ENCODE measurements around the gene GSTA1.
"Not testable (repeated sequence)": the region's sequence is repeated elsewhere in the genome, so short reads cannot be mapped to it uniquely, and the experiment has no call there.

The GSTA1 gene

DNA sequence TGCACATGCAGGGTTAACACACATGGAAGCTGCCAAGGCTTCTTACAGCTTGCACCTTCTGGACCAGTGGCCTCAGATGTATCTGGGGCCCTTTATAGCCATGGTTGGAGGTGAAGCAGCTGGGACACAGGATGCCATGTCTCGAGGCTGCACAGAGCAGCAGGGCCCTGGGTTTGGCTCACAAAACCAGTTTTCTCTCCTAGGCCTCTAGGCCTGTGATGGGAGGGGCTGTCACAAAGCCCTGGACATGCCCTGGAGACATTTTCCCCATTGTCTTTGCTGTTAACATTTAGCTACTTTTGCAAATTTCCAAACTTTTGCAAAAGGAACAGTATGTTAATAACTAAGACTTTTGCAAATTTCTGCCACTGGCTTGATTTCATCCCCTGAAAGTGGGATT lies 18.2 kb upstream of the GSTA1 start:
- no peak overlapping the region for H3K27ac Mint-ChIP-seq
- no peaks in the 10 kb centered on the region for H3K4me1 Mint-ChIP-seq
- H3K9me3 Mint-ChIP-seq, result peaks cover 4% of the 10 kb centered on the region
- peaks cover 4% of the 10 kb centered on the region for H3K27me3 Mint-ChIP-seq
- no peak overlapping the region for H3K4me3 Mint-ChIP-seq
- peaks cover 3% of the 10 kb centered on the region for H3K36me3 Mint-ChIP-seq

DNA sequence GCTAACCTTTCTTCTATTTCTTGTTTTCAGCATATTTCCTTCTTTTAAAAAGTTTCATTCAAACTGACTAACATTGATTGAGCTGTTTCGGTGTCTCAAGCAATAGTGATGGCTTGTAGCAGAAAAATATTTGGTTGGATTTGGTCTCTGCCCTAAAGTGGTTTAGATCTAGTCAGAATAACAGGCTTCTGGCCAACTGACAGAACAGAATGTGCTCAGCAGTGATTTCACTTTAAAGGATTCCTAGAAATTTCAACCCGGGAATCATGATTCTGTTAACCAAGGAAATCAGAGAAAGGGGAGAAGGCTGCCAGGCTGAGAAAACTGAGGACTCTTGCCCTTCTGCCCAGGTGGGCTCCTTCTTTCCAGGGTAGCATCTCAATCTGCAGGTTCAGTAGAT lies 16.6 kb upstream of the GSTA1 start:
- Mint-ChIP-seq H3K9me3 (peaks cover 4% of the 10 kb centered on the region), H3K27ac (no peak overlapping the region), H3K36me3 (peaks cover 3% of the 10 kb centered on the region), H3K4me3 (no peak overlapping the region), H3K4me1 (no peaks in the 10 kb centered on the region), H3K27me3 (peaks cover 2% of the 10 kb centered on the region)

- Mint-ChIP-seq H3K4me1 (no peaks in the 10 kb centered on the region), H3K27ac (no peak overlapping the region), H3K4me3 (no peak overlapping the region)
Measured at GRCh38 chr6:52815167-52816092, 11.8 kb upstream of the GSTA1 start.

GRCh38 chr6:52814545-52814944 lies 10.9 kb upstream of the GSTA1 start:
- not testable (repeated sequence) for H3K27me3 Mint-ChIP-seq, H3K9me3 Mint-ChIP-seq, H3K4me1 Mint-ChIP-seq, H3K27ac Mint-ChIP-seq, H3K36me3 Mint-ChIP-seq, H3K4me3 Mint-ChIP-seq

More at GRCh38 chr6:52815167-52816092, 11.8 kb upstream of the GSTA1 start:
- Mint-ChIP-seq H3K27me3 (no peaks in the 10 kb centered on the region), H3K9me3 (no peaks in the 10 kb centered on the region), H3K36me3 (no peaks in the 10 kb centered on the region)

DNA sequence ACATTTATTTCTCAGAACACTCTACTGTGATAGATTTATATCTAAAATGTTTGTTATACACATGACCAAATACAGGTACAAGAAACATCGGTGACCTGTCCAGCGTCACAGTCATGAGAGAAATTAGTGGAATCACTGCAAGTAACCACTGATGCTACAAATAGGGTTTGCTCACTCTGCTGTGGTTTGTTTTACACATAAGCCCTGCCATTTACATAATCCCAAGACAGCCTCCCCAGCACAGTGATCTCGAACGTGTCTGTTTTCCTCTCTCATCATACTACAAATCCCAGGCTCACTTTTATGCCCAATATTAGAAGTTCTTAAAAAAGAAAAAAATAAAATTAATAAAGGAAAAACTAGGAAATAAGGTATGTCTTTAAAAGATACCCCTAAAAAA lies 6.2 kb upstream of the GSTA1 start:
- H3K4me1 Mint-ChIP-seq, H3K27ac Mint-ChIP-seq, H3K36me3 Mint-ChIP-seq, H3K9me3 Mint-ChIP-seq, H3K27me3 Mint-ChIP-seq, H3K4me3 Mint-ChIP-seq: not testable (repeated sequence)

- Mint-ChIP-seq H3K9me3 (no peaks in the 10 kb centered on the region), H3K36me3 (no peaks in the 10 kb centered on the region), H3K27ac (no peak overlapping the region), H3K4me3 (no peak overlapping the region), H3K27me3 (peaks cover 3% of the 10 kb centered on the region), H3K4me1 (no peaks in the 10 kb centered on the region)
Measured at GRCh38 chr6:52808660-52809059, 5.0 kb upstream of the GSTA1 start.

DNA sequence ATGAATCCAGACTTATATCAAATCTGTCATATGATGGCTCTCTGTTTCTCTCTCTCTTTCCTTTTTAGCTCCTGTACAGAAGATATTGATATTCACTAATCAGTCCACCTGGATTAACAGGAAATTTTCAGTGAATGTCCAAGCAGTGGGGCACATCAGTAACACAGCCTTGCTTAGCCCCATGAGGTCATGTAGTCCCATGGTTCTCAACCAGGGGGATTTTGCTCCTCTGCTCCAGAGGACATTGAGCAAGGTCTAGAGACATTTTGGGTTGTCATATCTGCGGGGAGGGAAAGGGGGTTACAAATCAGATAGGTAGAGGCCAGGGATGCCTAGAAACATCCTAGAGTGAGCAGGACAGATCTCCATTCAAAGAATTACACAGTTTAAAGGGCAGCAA lies 810 bp downstream of the GSTA1 start:
- Mint-ChIP-seq H3K27ac (no peak overlapping the region), H3K36me3 (no peaks in the 10 kb centered on the region), H3K27me3 (peaks cover 8% of the 10 kb centered on the region)

DNA sequence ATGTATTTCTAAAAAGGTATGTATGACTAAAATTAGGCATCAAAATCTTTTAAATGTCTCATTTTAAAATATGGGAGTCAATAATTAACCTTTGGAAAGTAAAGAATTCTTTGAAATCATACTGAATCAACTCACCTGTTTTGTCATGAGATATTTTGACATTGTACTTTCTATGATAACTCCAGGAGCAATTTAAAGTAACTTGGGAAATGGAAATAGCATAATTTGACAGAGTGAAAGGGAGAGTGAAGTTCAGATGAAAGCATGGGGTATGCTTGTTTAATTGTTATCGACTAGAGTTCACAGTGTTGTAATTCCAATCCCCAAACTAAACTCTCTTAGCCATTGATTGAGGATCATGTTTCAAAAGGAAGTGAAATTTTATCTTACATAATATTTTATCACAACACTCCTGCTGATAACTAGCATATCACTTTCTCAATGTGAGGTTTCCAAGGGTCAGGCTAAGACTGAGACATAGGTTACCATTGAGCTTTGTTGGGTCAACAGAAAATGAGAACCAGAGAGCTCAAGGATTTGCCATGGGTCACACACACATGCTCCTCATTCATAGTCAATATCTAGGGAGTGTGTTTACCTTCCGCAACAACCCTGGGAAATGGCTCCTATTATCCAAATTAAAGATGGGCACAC lies 2.3 kb downstream of the GSTA1 start:
- Mint-ChIP-seq H3K27me3 (peaks cover 11% of the 10 kb centered on the region), H3K4me3 (no peak overlapping the region), H3K9me3 (no peaks in the 10 kb centered on the region), H3K4me1 (no peaks in the 10 kb centered on the region), H3K36me3 (no peaks in the 10 kb centered on the region), H3K27ac (no peak overlapping the region)

More for the DNA sequence above, 810 bp downstream of the GSTA1 start:
- H3K9me3 Mint-ChIP-seq, result no peaks in the 10 kb centered on the region
- H3K4me3 Mint-ChIP-seq, result no peak overlapping the region
- H3K4me1 Mint-ChIP-seq, result no peaks in the 10 kb centered on the region

DNA sequence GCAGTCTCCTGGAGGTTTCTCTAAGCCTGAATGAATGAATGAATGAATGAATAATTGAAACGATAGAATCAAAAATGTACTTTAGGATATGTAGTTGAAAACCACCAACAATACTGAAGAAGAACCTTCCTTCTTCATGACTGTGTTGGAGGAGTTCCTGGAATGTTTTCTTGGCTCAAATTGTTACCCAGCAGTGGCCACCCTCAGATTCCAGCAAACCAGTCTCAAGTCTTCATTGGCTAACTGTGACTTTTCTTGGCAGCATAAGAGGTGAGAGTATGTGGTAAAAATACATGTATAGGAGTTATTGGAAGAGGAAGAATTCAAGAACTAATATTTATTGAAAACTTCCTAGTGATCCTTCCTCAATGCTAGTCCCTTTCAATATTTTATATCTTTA lies 4.3 kb downstream of the GSTA1 start:
- not testable (repeated sequence) for H3K4me3 Mint-ChIP-seq, H3K36me3 Mint-ChIP-seq, H3K9me3 Mint-ChIP-seq, H3K4me1 Mint-ChIP-seq, H3K27ac Mint-ChIP-seq
- H3K27me3 Mint-ChIP-seq, result peaks cover 13% of the 10 kb centered on the region

DNA sequence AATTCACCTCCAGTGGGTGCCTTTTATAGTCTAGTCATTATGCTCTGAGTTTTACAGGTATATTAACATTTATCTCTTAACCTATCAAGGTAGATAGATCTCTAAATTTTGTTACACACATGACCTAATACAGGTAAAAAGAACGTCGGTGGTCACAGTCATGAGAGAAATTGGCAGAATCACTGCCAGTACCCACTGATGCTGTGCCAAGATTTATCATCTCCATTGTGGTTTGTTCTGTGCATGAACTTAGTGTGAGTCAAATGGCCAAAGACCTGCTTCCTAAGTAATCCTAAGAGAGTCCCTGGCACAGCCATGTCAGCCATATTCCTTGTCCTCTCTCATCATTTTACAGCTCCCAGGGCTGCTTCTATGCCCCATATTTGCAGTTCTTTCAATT lies 9.2 kb downstream of the GSTA1 start:
- H3K4me3 Mint-ChIP-seq, result not testable (repeated sequence)

GRCh38 chr6:52790861-52791260 lies 12.8 kb downstream of the GSTA1 start:
- H3K4me1 Mint-ChIP-seq, result no peaks in the 10 kb centered on the region
- H3K36me3 Mint-ChIP-seq, result no peaks in the 10 kb centered on the region
- peaks cover 4% of the 10 kb centered on the region for H3K9me3 Mint-ChIP-seq
- no peak overlapping the region for H3K27ac Mint-ChIP-seq
- H3K4me3 Mint-ChIP-seq, result no peak overlapping the region
- peaks cover 4% of the 10 kb centered on the region for H3K27me3 Mint-ChIP-seq

More for the DNA sequence above, 9.2 kb downstream of the GSTA1 start:
- not testable (repeated sequence) for H3K4me1 Mint-ChIP-seq, H3K27me3 Mint-ChIP-seq, H3K36me3 Mint-ChIP-seq, H3K27ac Mint-ChIP-seq, H3K9me3 Mint-ChIP-seq

DNA sequence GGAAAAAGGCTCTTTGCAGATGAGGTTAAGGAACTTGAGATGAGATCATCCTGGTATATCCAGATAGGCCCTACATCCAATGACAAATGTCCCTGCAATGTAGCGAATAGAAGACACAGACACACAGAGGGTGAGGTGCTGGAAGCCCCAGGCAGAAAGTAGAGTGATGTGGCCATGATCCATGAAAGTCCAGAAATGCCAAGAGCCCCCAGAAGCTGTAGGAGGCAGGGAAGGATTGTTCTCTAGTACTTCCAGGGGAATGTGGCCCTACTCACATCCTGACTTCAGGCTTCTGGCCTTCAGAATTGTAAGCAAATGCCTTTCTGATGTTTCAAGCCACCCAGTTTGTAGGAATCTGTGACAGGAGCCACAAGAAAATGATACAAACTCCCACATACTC lies 14.0 kb downstream of the GSTA1 start:
- H3K27ac Mint-ChIP-seq, H3K27me3 Mint-ChIP-seq, H3K9me3 Mint-ChIP-seq, H3K36me3 Mint-ChIP-seq, H3K4me1 Mint-ChIP-seq, H3K4me3 Mint-ChIP-seq: not testable (repeated sequence)

DNA sequence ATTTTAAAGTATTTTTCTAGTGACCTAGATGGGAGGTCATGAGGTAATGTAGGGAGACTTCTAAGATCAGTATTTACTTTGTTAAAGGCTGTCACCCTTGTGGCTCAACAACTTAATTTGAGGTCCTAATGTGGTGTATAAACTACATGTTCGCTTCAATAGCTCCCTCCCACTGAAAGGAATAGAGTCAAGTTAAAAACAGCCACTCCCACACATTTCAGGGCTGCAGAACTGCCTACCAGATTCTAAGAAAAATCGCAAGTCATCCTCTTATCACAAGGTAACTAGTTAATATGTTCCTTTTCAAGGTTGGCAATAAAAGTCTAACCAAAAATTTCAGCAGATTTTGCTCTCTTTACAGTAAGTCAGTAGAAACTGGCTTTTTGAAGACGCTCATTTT lies 15.1 kb downstream of the GSTA1 start:
- H3K27ac Mint-ChIP-seq, result no peak overlapping the region
- H3K4me1 Mint-ChIP-seq, result no peaks in the 10 kb centered on the region
- H3K9me3 Mint-ChIP-seq, result peaks cover 4% of the 10 kb centered on the region
- H3K27me3 Mint-ChIP-seq, result peaks cover 4% of the 10 kb centered on the region
- no peaks in the 10 kb centered on the region for H3K36me3 Mint-ChIP-seq
- no peak overlapping the region for H3K4me3 Mint-ChIP-seq

DNA sequence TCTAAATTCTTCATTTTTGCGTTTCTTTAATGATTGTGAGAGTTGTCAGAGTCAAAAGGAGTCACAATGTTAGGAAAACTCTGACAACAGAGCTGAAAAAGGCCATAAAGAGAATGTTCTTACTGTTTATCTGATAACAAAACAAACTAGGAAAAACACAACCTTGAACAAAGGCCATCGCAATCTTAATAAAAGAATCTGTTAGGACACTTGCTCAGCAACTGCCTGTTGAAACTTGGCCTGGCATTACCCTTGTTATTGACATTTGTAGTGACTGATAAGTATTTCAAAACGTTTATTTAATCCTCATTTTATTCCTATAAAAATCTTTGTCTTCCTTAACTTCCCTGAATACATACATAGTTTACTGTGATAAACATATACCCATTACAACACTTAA lies 15.7 kb downstream of the GSTA1 start:
- Mint-ChIP-seq H3K27ac (no peak overlapping the region), H3K4me1 (no peaks in the 10 kb centered on the region), H3K9me3 (peaks cover 4% of the 10 kb centered on the region), H3K27me3 (peaks cover 6% of the 10 kb centered on the region), H3K4me3 (no peak overlapping the region), H3K36me3 (no peaks in the 10 kb centered on the region)

GRCh38 chr6:52786249-52786956 lies 17.2 kb downstream of the GSTA1 start:
- H3K27me3 Mint-ChIP-seq, result peaks cover 7% of the 10 kb centered on the region
- no peaks in the 10 kb centered on the region for H3K36me3 Mint-ChIP-seq
- H3K4me3 Mint-ChIP-seq, result no peak overlapping the region

GRCh38 chr6:52782696-52783274 lies 20.8 kb downstream of the GSTA1 start:
- H3K27me3 Mint-ChIP-seq, result peaks cover 14% of the 10 kb centered on the region
- H3K36me3 Mint-ChIP-seq, H3K9me3 Mint-ChIP-seq, H3K4me3 Mint-ChIP-seq, H3K27ac Mint-ChIP-seq, H3K4me1 Mint-ChIP-seq: not testable (repeated sequence)

More at GRCh38 chr6:52786249-52786956, 17.2 kb downstream of the GSTA1 start:
- Mint-ChIP-seq H3K4me1 (no peaks in the 10 kb centered on the region), H3K9me3 (no peaks in the 10 kb centered on the region), H3K27ac (no peak overlapping the region)
